Kidney epithelial cell (primary cell): Measurements from ENCODE around the gene DEK. TPM values are rescaled to one million over a fixed set of nuclear protein-coding genes. Genes with fewer than 3 reads are reported as not detected.

Experiments used
- DNase-seq: peaks from one replicate; pipeline ENCODE4 v3.0.0-alpha.2; 2010; ENCODE audit warnings: low read depth
- H3K27me3 ChIP-seq: 2 replicates; pipeline ENCODE4 v1.6.0; 2011; ENCODE audit warnings: low read length; ENCODE audit not compliant: control insufficient read depth, insufficient read depth
- H3K36me3 ChIP-seq: 2 replicates; pipeline ENCODE4 v1.5.1; 2011; ENCODE audit warnings: low read length; ENCODE audit not compliant: control insufficient read depth, insufficient read depth
- H3K4me3 ChIP-seq: 2 replicates; pipeline ENCODE4 v1.5.1; 2011; ENCODE audit warnings: low read depth, mild to moderate bottlenecking, control low read depth, low read length
- CTCF ChIP-seq: IDR thresholded peaks from 2 replicates; pipeline ENCODE4 v1.5.1; 2011; ENCODE audit warnings: mild to moderate bottlenecking, moderate library complexity, low read length, control low read depth, inconsistent platforms; ENCODE audit not compliant: insufficient read depth, poor library complexity, severe bottlenecking
- total RNA-seq: library from RNA; depleted of rRNA; stranded (reverse); fragments of >200 nt; gene quantifications from 2 replicates; pipeline ENCODE4 v1.2.3, GENCODE V29; 2015

The DEK gene
- total RNA-seq, 1 donor from 2014 or later, result 89.4 TPM

GRCh38 chr6:18302561-18303439 lies 38.5 kb upstream of the DEK start:
- peak; percentile 7 for TF ChIP-seq CTCF
- Histone ChIP-seq H3K4me3 (no peak overlapping the region), H3K27me3 (no peaks in the 10 kb centered on the region), H3K36me3 (no peaks in the 10 kb centered on the region)
- DNase-seq, result no peak

GRCh38 chr6:18293076-18293904 lies 29.0 kb upstream of the DEK start:
- no peaks in the 10 kb centered on the region for H3K36me3 ChIP-seq

GRCh38 chr6:18289283-18289682 lies 25.0 kb upstream of the DEK start:
- DNase-seq, result no peak
- Histone ChIP-seq H3K4me3 (no peak overlapping the region), H3K27me3 (no peaks in the 10 kb centered on the region), H3K36me3 (no peaks in the 10 kb centered on the region)
- TF ChIP-seq CTCF, result no peak

More at GRCh38 chr6:18293076-18293904, 29.0 kb upstream of the DEK start:
- Histone ChIP-seq H3K27me3 (no peaks in the 10 kb centered on the region), H3K4me3 (no peak overlapping the region)
- DNase-seq, result no peak
- TF ChIP-seq CTCF, result no peak

- no peaks in the 10 kb centered on the region for H3K27me3 ChIP-seq
- no peak for DNase-seq
- no peak for TF ChIP-seq CTCF
- no peak overlapping the region for H3K4me3 ChIP-seq
- H3K36me3 ChIP-seq, result no peaks in the 10 kb centered on the region
These were observed 19.9 kb upstream of the DEK start for GRCh38 chr6:18284261-18284660.

- Histone ChIP-seq H3K36me3 (no peaks in the 10 kb centered on the region), H3K27me3 (peaks cover 10% of the 10 kb centered on the region), H3K4me3 (no peak overlapping the region)
- TF ChIP-seq CTCF, result no peak
- no peak for DNase-seq
These were observed 17.2 kb upstream of the DEK start for GRCh38 chr6:18281564-18281963.
